ENCODE data around the gene GSPT2.

GRCh38 chrX:51760657-51761056 is 17.4 kb downstream of the GSPT2 start:
- TF ChIP-seq POLR2A (IDR thresholded peaks at IDR 0.05; ENCODE audit: low read depth, low read length) (no peak), POLR2AphosphoS5 (IDR thresholded peaks at IDR 0.05; ENCODE audit: low read depth, low read length) (no peak), POU2F2 (IDR thresholded peaks at IDR 0.05; ENCODE audit: low read depth, low read length) (no peak), TAF1 (IDR thresholded peaks at IDR 0.05; ENCODE audit: low read depth, low read length) (no peak), SPI1 (IDR thresholded peaks at IDR 0.05; ENCODE audit: low read depth, low read length) (no peak)

Data from GM12891 (cell line).